ENCODE measurements around the gene OTUD3. TPM values are rescaled to one million over a fixed set of nuclear protein-coding genes. Genes with fewer than 3 reads are reported as not detected.
A peak's percentile ranks its signal among the peaks of the same experiment; 100 is the strongest.
"Not testable (repeated sequence)": the region's sequence is repeated elsewhere in the genome, so short reads cannot be mapped to it uniquely, and the experiment has no call there.

Gene OTUD3
- total RNA-seq, 1 donor from 2014 or later: 4.2 TPM

GRCh38 chr1:19921310-19921709 is 39.1 kb downstream of the OTUD3 start:
- ATAC-seq: peak; percentile 71

GRCh38 chr1:19922015-19922688 is 40.0 kb downstream of the OTUD3 start:
- ATAC-seq: peak; percentile 43

- ATAC-seq: no peak
Measured at GRCh38 chr1:19923137-19923952, 41.1 kb downstream of the OTUD3 start, which contains the start of gene PLA2G2E. TSS of gene PLA2G2E (minus strand) at chr1:19923617. CDS start at chr1:19923559, 58 bp downstream.

- no peak for ATAC-seq
Measured at GRCh38 chr1:19923953-19924346, 41.8 kb downstream of the OTUD3 start.

GRCh38 chr1:19925342-19926070 is 43.3 kb downstream of the OTUD3 start:
- peak; percentile 52 for ATAC-seq

- no peak for ATAC-seq
Measured at GRCh38 chr1:19926296-19927129, 44.3 kb downstream of the OTUD3 start.

- ATAC-seq: not testable (repeated sequence)
Measured at GRCh38 chr1:19927130-19927421, 44.9 kb downstream of the OTUD3 start.

- no peak for ATAC-seq
Measured at GRCh38 chr1:19932866-19933265, 50.7 kb downstream of the OTUD3 start.

- ATAC-seq: no peak
Measured at GRCh38 chr1:19934336-19934735, 52.1 kb downstream of the OTUD3 start.

GRCh38 chr1:19936061-19936750 is 54.0 kb downstream of the OTUD3 start:
- no peak for ATAC-seq

- ATAC-seq: no peak
Measured at GRCh38 chr1:19938472-19938871, 56.3 kb downstream of the OTUD3 start.

GRCh38 chr1:19940486-19941205 is 58.5 kb downstream of the OTUD3 start:
- ATAC-seq: no peak

GRCh38 chr1:19941206-19941568 is 59.0 kb downstream of the OTUD3 start:
- ATAC-seq: no peak

GRCh38 chr1:19942088-19942487 is 59.9 kb downstream of the OTUD3 start:
- no peak for ATAC-seq

GRCh38 chr1:19942657-19943056 is 60.5 kb downstream of the OTUD3 start:
- no peak for ATAC-seq

GRCh38 chr1:19945914-19946313 is 63.7 kb downstream of the OTUD3 start:
- no peak for ATAC-seq

GRCh38 chr1:19946331-19946751 is 64.1 kb downstream of the OTUD3 start:
- ATAC-seq: no peak

GRCh38 chr1:19946971-19947370 is 64.8 kb downstream of the OTUD3 start:
- no peak for ATAC-seq

GRCh38 chr1:19949016-19949415 is 66.8 kb downstream of the OTUD3 start:
- peak; percentile 94 for ATAC-seq

- ATAC-seq: no peak
Measured at GRCh38 chr1:19954059-19954458, 71.9 kb downstream of the OTUD3 start.

- ATAC-seq: no peak
Measured at GRCh38 chr1:19955534-19956170, 73.5 kb downstream of the OTUD3 start.

Data from esophagus mucosa (tissue), 1 donor.